ENCODE measurements around the gene IL1RAP.
A peak's percentile ranks its signal among the peaks of the same experiment; 100 is the strongest.

The IL1RAP gene

GRCh38 chr3:190542846-190543245 lies 29.0 kb downstream of the IL1RAP start:
- no peak for DNase-seq (ENCODE audit: low read depth)

DNA sequence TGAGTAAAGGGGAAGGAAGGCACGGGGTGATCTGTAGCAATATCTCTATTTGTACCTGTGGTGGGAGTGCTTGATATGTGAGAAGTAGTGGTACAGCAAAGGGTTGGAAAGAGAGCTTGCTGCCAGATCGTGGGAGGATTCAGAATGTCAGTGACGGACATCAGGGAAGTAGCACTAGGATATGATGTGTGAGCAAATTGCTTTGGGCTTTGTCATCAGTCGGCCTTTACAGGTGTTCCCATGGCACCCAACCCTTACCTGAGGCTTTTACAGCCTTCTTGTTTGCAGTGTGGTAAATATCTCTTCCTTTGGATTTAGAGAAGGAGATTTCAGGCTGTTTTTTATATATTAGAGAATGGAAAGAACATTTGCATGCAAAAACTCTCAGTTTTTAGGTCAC lies 29.8 kb downstream of the IL1RAP start:
- DNase-seq (ENCODE audit: low read depth) = no peak

DNA sequence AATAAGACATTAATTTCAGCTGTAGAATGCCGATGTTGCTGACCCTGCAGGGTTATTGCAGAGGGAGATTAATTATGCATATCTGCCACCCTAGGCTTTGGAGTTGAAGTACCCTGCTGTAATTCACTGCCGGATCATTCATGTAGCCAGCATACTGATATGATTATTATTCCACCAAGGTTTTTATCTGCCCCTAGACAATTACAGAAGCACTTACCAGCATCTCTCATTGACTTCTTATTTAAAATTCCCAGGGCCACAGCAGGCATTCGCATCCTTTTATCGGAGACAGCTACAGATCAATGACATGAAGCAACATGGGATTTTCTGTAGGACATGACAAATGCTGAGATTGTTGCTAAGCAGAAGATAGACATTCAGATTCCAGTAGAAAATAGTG lies 31.3 kb downstream of the IL1RAP start:
- DNase-seq (ENCODE audit: low read depth) = no peak

- DNase-seq (ENCODE audit: low read depth) = no peak
Observed at GRCh38 chr3:190546881-190547510, 33.1 kb downstream of the IL1RAP start.

DNA sequence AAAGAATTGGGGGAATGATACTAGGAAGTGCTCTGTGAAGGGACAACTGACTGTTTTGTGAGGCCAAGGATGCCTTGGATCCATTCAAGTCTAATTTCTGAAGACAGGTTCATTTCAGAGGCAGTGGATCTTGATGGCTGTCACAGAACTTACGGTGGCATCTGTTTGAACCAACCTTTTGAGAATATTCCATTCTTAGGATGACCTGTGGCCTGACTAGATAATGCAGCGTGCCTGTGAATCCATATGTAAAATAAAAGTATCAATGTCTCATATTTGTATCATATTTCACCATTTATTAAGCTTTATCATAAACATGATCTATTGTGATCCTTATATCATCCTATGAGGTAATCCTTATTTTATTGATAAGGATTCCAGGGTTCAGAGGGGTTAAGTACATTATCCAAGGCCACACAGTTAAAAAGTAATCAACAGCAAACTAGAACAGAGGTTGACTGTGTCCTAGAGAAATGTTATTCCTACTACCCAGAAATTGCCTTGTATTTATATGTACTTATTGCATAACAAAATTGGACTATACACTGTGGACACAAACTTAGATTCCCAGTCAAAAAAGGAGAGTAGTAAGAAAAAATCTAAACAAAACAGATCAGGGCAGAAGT lies 34.3 kb downstream of the IL1RAP start:
- DNase-seq (ENCODE audit: low read depth) = no peak

- no peak for DNase-seq (ENCODE audit: low read depth)
Observed at GRCh38 chr3:190552021-190552420, 38.1 kb downstream of the IL1RAP start.

- DNase-seq (ENCODE audit: low read depth) = no peak
Observed at GRCh38 chr3:190552969-190553759, 39.3 kb downstream of the IL1RAP start.

DNA sequence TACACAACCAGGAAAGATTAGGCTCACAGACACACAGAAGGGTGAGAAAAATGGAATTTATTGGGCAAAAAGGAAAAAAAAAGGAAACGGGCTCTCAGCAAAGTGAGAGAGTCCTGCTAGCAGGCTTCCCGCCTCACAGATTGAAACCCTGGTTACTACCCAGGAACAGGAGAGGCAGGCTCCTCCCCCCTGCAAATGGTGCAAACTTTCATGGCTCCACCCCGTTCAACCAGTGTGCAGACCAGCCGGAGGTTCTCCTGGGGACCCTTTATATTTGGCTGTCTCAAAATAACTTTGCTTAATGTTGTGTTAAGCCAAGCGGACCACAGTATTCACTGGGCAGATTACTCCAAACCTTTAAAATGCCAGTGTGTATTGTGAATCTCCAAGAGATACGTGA lies 40.3 kb downstream of the IL1RAP start:
- no peak for DNase-seq (ENCODE audit: low read depth)

DNA sequence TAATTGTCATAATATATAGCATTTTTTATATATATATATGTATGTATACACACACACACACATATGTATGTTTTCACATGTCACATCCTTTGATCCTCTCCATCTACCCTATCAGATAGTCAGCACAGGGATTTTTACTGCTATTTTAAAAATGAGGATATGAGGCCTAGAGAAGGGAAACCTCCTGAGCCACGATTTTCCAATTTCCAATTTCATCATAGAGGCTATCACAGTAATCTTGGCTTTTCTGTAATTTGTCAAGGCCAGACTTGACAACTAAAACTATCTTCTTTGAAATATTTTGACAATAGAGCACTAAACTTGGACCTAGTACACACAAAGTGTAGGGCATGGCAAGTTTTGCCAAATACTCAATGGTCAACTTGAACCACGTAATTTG lies 42.5 kb downstream of the IL1RAP start:
- DNase-seq (ENCODE audit: low read depth) = no peak

DNA sequence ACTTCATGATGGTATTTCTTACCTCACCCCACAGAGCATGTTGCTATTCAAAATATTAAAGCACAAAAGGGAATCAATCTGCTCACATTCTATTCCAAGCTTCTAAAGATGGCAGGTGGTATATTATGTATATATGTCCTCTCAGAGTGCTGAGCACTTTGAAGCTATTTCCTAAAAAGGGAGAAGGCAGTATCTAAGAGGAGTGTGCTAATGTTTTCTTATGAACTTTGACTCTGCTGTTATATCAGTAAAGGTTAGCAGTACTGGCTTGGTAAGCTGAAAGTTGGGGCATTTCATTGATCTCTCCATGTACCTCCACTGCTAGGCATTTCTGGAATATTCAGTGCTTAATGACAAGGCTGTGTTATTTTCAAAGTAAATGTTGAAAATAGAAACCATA lies 43.4 kb downstream of the IL1RAP start:
- no peak for DNase-seq (ENCODE audit: low read depth)

DNA sequence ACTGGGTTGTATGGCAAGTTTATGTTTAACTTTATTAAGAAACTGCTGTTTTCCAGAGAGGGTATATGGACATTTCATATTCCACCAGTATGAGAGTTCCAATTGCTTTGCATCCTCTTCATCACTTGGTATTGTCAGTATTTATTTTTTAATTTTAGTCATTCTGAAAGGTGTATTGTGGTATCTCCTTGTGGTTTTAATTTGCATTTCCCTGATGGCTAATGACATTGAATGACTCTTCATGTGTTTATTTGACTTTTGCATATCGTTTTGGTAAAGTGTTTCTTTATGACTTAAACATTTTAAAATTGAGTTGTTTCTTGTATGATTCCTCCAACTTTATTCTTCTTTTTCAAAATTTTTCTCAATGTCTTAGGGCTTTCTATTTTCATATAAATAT lies 44.4 kb downstream of the IL1RAP start:
- no peak for DNase-seq (ENCODE audit: low read depth)

GRCh38 chr3:190558796-190559195 lies 44.9 kb downstream of the IL1RAP start:
- no peak for DNase-seq (ENCODE audit: low read depth)

DNA sequence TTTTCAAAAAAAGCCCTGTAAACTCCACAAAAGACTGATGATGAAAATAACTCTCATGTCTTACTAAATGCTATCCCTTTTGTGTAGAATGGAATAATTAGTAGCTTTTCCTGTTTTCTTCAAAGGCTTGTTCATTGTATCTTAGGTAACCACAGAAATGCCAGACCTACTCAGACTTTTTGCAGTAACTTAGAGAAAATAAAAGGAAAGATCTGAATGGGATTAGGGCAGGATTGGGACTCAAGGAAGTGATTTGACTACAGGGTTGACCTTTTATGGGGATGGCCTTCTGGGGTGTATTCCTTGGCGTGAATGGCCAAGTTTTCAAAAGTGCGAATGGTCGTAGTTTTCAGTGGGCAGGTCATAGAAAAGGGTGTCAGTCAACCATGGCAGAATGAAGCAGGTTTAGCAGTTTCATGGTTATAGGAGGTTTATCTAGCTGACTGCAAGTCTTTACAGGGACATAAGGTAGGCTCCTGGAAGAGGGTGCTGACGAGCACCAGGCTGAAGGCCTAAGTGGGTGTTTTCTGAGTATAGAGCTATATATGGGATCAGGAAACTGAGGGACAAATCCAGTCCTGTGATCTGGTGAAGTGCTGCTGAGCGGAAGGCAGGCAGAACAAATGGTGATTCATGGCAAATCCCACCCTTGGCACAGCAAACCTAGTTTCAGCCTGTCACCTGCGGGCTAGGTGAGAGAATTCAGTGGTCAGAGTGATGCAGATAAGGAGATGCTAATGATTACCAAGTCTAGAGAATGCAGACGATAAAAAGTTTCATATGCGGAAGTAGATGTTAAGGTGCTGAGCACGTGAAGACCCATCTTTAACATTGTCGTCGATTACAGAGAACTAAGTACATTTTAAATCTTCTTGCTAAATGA lies 46.4 kb downstream of the IL1RAP start:
- DNase-seq (ENCODE audit: low read depth) = no peak

DNA sequence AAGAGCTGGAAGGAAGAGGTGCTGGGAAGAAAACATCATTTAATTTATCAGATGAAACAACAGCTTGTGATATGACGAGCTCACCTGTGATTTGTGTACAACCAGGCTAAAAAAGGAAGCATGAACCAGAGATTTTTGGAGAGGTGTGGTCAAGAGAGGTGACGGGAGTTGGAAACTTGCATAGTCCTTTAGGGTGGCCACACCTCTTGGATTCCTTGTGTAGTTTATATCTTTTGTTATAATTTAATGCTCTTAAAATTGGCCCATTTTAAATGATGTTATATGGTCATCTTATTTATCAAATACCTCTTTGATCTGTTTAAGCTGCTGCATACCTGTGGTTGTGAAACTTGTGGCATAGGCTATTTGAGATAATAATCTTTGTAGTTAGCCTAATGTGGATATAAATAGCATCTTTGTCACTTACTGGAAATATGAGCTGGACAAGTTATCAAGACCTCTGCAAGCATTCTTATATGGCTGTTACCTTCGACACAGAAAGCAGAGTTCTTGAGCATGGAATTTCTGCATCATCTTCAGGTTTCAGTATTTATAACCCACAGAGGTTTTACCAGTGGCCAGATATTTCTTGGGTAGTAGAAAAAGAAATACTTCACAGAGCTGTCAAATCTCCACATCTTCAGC lies 49.1 kb downstream of the IL1RAP start:
- no peak for DNase-seq (ENCODE audit: low read depth)

DNA sequence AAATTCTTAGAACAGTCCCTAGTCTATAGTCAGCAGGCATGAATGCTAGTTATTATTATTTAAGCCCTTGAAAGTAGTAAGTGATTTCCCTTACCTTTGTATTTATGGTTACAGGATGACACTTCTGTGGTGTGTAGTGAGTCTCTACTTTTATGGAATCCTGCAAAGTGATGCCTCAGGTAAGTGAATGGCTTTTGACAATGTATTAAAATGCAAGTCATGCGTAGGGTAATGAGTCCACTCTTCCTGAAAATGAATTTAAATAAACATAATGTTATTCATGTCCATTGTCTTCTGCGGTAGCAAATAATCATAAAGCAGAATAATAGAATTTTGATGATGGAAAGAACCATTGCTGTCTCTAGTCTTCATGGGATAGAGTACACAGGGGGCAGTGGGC lies 50.3 kb downstream of the IL1RAP start:
- no peak for DNase-seq (ENCODE audit: low read depth)

GRCh38 chr3:190566043-190566933 lies 52.4 kb downstream of the IL1RAP start:
- peak; percentile 99 for DNase-seq (ENCODE audit: low read depth)

DNA sequence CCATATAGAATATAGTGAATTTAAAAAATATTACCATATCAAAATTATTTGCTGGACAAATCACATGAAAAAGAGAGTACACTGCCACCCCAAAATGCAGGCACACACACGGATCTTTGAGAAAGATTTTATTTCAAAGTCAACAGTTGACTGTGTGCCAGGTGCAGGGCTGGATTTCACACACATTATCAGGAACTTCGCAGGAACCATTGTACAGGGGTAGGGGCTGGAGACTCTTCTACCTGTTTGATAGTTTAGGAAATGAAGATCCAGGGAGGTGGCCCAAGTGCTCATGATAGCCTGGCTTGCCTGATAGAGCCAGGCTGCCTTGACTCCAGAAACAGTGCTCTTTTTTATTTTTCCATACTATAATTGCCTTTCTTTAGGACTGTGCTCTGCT lies 54.2 kb downstream of the IL1RAP start:
- DNase-seq (ENCODE audit: low read depth) = no peak

- DNase-seq (ENCODE audit: low read depth) = no peak
Observed at GRCh38 chr3:190574473-190574872, 60.6 kb downstream of the IL1RAP start.

- DNase-seq (ENCODE audit: low read depth) = no peak
Observed at GRCh38 chr3:190575437-190576185, 61.7 kb downstream of the IL1RAP start.

DNA sequence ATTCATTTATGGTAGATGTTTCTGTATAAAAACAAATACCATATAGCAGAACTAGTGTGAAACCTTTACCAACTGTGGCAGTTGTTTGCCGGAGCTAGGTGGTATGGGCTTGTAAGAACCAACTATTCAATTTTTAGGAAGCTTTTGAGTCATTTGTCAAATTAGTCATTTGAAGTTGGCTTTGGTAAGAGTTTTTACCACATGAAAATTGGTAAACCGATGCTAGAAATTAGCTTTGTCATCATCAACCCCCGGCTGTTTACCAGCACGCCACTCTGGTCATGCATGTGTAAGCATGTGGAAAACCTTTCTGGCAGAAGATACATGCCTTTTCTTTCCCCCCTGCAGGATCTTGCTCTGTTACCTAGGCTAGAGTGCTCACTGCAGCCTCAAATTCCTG lies 63.3 kb downstream of the IL1RAP start:
- no peak for DNase-seq (ENCODE audit: low read depth)
